ENCODE data around the gene MCOLN3.
"Not testable (repeated sequence)": the region's sequence is repeated elsewhere in the genome, so short reads cannot be mapped to it uniquely, and the experiment has no call there.

Gene MCOLN3

GRCh38 chr1:84988588-84988987, 59.7 kb downstream of the MCOLN3 start:
- DNase-seq: no peak

DNA sequence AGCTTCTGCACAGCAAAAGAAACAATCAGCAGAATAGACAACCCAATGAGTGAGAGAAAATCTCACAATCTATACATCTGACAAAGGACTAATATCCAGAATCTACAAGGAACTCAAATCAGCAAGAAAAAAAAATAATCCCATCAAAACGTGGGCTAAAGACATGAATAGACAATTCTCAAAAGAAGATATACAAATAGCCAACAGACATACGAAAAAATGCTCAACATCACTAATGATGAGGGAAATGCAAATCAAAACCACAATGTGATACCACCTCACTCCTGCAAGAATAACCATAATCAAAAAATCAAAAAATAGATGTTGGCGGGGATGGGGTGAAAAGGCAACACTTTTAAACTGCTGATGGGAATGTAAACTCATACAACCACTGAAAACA, 61.7 kb downstream of the MCOLN3 start:
- not testable (repeated sequence) for DNase-seq

GRCh38 chr1:84985365-84985764, 62.9 kb downstream of the MCOLN3 start:
- no peak for DNase-seq

DNA sequence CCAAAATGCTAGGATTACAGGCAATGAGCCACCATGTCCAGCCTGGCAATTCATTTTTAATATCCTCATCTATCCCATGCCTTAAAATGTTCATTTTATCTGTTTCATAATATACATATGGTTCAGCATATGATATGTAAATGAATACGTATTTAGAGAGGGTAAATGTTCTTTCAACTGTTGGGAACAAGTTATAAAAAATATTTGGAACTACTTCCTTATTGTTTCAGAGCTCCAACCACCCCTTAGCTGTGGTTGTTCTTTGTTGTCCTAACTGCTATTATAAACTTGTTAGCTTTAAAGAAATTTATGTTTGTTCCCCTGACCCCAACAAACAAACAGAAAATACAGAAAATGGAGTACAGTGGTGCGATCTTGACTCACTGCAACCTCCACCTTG, 65.9 kb downstream of the MCOLN3 start:
- no peak for DNase-seq

- no peak for DNase-seq
These were observed 73.3 kb downstream of the MCOLN3 start for GRCh38 chr1:84975035-84975434.

GRCh38 chr1:84973498-84974334, 74.6 kb downstream of the MCOLN3 start:
- no peak for DNase-seq

DNA sequence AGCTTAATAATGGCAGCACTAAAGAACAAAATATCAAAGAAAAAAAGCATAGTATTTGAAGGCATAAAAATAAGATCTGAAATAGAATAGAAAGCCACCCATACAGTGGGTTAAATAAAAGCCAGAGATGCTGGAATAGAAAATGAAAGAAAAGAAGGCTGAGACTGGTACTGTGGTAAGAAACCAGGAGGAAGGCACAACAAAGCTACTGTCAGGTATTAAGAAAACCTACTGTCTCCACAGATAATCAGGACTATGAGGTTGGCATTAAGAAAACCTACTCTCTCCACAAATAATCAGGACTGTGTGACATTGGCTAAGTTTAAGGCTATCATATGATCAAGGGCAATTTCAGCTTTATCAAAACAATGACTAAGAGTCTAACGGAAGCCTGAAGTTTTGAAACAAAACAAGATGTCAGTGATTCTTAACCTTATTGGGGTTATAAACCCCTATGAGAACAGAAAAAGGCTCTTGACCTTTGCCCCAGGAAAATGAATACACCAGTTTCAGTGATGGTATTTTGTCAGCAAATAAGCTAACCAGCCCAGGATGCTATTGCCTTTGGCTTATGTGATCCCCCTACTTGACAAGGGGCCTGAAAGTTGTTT, 75.8 kb downstream of the MCOLN3 start:
- DNase-seq: no peak

GRCh38 chr1:84971957-84972356, 76.3 kb downstream of the MCOLN3 start:
- no peak for DNase-seq

GRCh38 chr1:84969489-84970250, 78.6 kb downstream of the MCOLN3 start:
- DNase-seq: no peak

GRCh38 chr1:84968865-84969264, 79.4 kb downstream of the MCOLN3 start:
- DNase-seq: no peak

DNA sequence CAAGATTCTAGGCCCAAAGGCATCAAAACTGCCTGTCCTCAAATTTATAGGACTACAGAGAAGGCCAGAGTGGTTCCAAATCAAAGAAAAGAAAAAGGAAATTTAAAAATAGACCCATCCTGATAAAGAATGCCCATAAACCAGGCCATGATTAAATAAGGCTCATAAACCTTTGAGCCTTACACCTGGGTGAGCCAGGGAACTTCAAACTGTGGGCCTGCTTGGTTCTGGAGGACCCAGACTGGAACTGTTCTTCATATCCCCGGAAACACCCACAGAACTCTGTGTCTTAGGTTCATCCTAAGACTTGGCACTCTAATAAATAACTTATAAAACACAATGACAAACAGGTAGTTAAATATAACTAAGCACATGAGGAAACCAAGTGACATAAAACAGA, 80.2 kb downstream of the MCOLN3 start:
- DNase-seq: no peak
